Adrenal gland (tissue), 5 donors: ENCODE results near the gene CDKL1.

Experiments
- POLR2A ChIP-seq, 2 donors: fragments of 450-650 bp; IDR thresholded peaks; one replicate each; pipeline ENCODE4 v1.6.1; 2017; ENCODE audit warnings: antibody characterized with exemption in 2 of 2, mild to moderate bottlenecking in 2 of 2, moderate library complexity in 1 of 2
- TF ChIP-seq, protein P1 (sequence below), 6 experiments: fragments of 450-650 bp in 4 of 6; fragments of 200-600 bp in 2 of 6; sonication (generic) in 1 of 6; IDR thresholded peaks; 1 replicate in 5 of 6; 2 replicates in 1 of 6; pipeline versions ENCODE4 v1.5.1 to v1.8.0; 2016 to 2021; ENCODE audit warnings: antibody characterized with exemption in 6 of 6, mild to moderate bottlenecking in 2 of 6, moderate library complexity in 1 of 6
- donor health status: DM: no; HTN: no; CAD: no.

GRCh38 chr14:50403419-50403818 lies 6.7 kb upstream of the CDKL1 start:
- TF ChIP-seq, protein P1, sequence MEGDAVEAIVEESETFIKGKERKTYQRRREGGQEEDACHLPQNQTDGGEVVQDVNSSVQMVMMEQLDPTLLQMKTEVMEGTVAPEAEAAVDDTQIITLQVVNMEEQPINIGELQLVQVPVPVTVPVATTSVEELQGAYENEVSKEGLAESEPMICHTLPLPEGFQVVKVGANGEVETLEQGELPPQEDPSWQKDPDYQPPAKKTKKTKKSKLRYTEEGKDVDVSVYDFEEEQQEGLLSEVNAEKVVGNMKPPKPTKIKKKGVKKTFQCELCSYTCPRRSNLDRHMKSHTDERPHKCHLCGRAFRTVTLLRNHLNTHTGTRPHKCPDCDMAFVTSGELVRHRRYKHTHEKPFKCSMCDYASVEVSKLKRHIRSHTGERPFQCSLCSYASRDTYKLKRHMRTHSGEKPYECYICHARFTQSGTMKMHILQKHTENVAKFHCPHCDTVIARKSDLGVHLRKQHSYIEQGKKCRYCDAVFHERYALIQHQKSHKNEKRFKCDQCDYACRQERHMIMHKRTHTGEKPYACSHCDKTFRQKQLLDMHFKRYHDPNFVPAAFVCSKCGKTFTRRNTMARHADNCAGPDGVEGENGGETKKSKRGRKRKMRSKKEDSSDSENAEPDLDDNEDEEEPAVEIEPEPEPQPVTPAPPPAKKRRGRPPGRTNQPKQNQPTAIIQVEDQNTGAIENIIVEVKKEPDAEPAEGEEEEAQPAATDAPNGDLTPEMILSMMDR (IDR thresholded peaks at IDR 0.05): no peak
- no peak for TF ChIP-seq POLR2A (IDR thresholded peaks at IDR 0.05)
